Neural progenitor cell (in vitro differentiated cells): ENCODE results near the gene DNASE2.

Source experiments
- CTCF ChIP-seq: fragments of 200-600 bp; sonication (generic); IDR thresholded peaks from 2 replicates; pipeline ENCODE4 v1.5.1; 2017; ENCODE audit warnings: antibody characterized with exemption, mild to moderate bottlenecking
- EZH2 ChIP-seq: fragments of 200-600 bp; sonication (generic); IDR thresholded peaks from 2 replicates; pipeline ENCODE4 v1.6.1; 2017; ENCODE audit warnings: antibody characterized with exemption, mild to moderate bottlenecking, moderate library complexity

- TF ChIP-seq CTCF, result no peak
- TF ChIP-seq EZH2, result no peak
These were observed 44.0 kb downstream of the DNASE2 start for GRCh38 chr19:12837225-12837624.
